Mucosa of stomach (tissue), 1 donor: ENCODE results near the gene LRRC15.

Source experiments
- H3K27me3 ChIP-seq: one replicate; pipeline ENCODE4 v1.7.0; 2013; ENCODE audit warnings: mild to moderate bottlenecking, low read length; ENCODE audit not compliant: control insufficient read depth, insufficient read depth
- H3K36me3 ChIP-seq: one replicate; pipeline ENCODE4 v1.7.0; 2013; ENCODE audit warnings: low read length; ENCODE audit not compliant: control insufficient read depth, insufficient read depth
- H3K4me1 ChIP-seq: one replicate; pipeline ENCODE4 v1.7.0; 2013; ENCODE audit warnings: mild to moderate bottlenecking, low read length; ENCODE audit not compliant: control insufficient read depth, insufficient read depth
- H3K4me3 ChIP-seq: one replicate; pipeline ENCODE4 v1.7.0; 2013; ENCODE audit warnings: low read length
- H3K9ac ChIP-seq: one replicate; pipeline ENCODE4 v1.7.0; 2013; ENCODE audit warnings: mild to moderate bottlenecking, low read length, moderate library complexity
- H3K9me3 ChIP-seq: one replicate; pipeline ENCODE4 v1.7.0; 2013; ENCODE audit warnings: mild to moderate bottlenecking, low read length, moderate library complexity; ENCODE audit not compliant: control insufficient read depth
- donor health status: Pancreatic carcinoma.

The LRRC15 gene

GRCh38 chr3:194373028-194373427, 3.5 kb upstream of the LRRC15 start:
- Histone ChIP-seq H3K9ac (no peak overlapping the region), H3K36me3 (no peaks in the 10 kb centered on the region), H3K4me3 (no peak overlapping the region), H3K4me1 (no peaks in the 10 kb centered on the region), H3K9me3 (no peaks in the 10 kb centered on the region), H3K27me3 (peaks cover 20% of the 10 kb centered on the region)

GRCh38 chr3:194370753-194371152, 1.2 kb upstream of the LRRC15 start:
- Histone ChIP-seq H3K4me1 (no peaks in the 10 kb centered on the region), H3K4me3 (no peak overlapping the region), H3K27me3 (peaks cover 20% of the 10 kb centered on the region), H3K36me3 (no peaks in the 10 kb centered on the region), H3K9ac (no peak overlapping the region), H3K9me3 (no peaks in the 10 kb centered on the region)

GRCh38 chr3:194368918-194369317, 625 bp downstream of the LRRC15 start:
- Histone ChIP-seq H3K36me3 (no peaks in the 10 kb centered on the region), H3K9ac (no peak overlapping the region), H3K4me3 (no peak overlapping the region), H3K27me3 (peaks cover 20% of the 10 kb centered on the region), H3K4me1 (no peaks in the 10 kb centered on the region), H3K9me3 (no peaks in the 10 kb centered on the region)

GRCh38 chr3:194367992-194368841, 1.3 kb downstream of the LRRC15 start:
- Histone ChIP-seq H3K9me3 (no peaks in the 10 kb centered on the region), H3K4me1 (no peaks in the 10 kb centered on the region), H3K4me3 (no peak overlapping the region), H3K9ac (no peak overlapping the region), H3K27me3 (peaks cover 20% of the 10 kb centered on the region), H3K36me3 (no peaks in the 10 kb centered on the region)

- peaks cover 20% of the 10 kb centered on the region for H3K27me3 ChIP-seq
- H3K4me1 ChIP-seq = no peaks in the 10 kb centered on the region
- H3K36me3 ChIP-seq = no peaks in the 10 kb centered on the region
- no peak overlapping the region for H3K9ac ChIP-seq
- H3K9me3 ChIP-seq = no peaks in the 10 kb centered on the region
- H3K4me3 ChIP-seq = no peak overlapping the region
These were observed 3.5 kb downstream of the LRRC15 start for GRCh38 chr3:194365978-194366490.

- Histone ChIP-seq H3K9ac (no peak overlapping the region), H3K4me1 (no peaks in the 10 kb centered on the region), H3K9me3 (no peaks in the 10 kb centered on the region), H3K36me3 (no peaks in the 10 kb centered on the region), H3K4me3 (no peak overlapping the region), H3K27me3 (peaks cover 20% of the 10 kb centered on the region)
These were observed 4.0 kb downstream of the LRRC15 start for GRCh38 chr3:194365526-194365925.

GRCh38 chr3:194364652-194365434, 4.7 kb downstream of the LRRC15 start:
- no peaks in the 10 kb centered on the region for H3K36me3 ChIP-seq
- peaks cover 14% of the 10 kb centered on the region for H3K27me3 ChIP-seq
- no peak overlapping the region for H3K4me3 ChIP-seq
- no peak overlapping the region for H3K9ac ChIP-seq
- H3K9me3 ChIP-seq = no peaks in the 10 kb centered on the region
- no peaks in the 10 kb centered on the region for H3K4me1 ChIP-seq

- no peak overlapping the region for H3K4me3 ChIP-seq
These were observed 5.3 kb downstream of the LRRC15 start for GRCh38 chr3:194364314-194364651.

GRCh38 chr3:194360568-194360967, 9.0 kb downstream of the LRRC15 start:
- Histone ChIP-seq H3K9me3 (no peaks in the 10 kb centered on the region), H3K4me1 (no peaks in the 10 kb centered on the region)

More at GRCh38 chr3:194364314-194364651, 5.3 kb downstream of the LRRC15 start:
- no peaks in the 10 kb centered on the region for H3K4me1 ChIP-seq
- no peaks in the 10 kb centered on the region for H3K36me3 ChIP-seq
- no peak overlapping the region for H3K9ac ChIP-seq
- peaks cover 14% of the 10 kb centered on the region for H3K27me3 ChIP-seq
- H3K9me3 ChIP-seq = no peaks in the 10 kb centered on the region

GRCh38 chr3:194357681-194358080, 11.9 kb downstream of the LRRC15 start:
- Histone ChIP-seq H3K36me3 (no peaks in the 10 kb centered on the region), H3K9me3 (no peaks in the 10 kb centered on the region), H3K4me3 (no peak overlapping the region), H3K27me3 (peaks cover 6% of the 10 kb centered on the region), H3K4me1 (no peaks in the 10 kb centered on the region), H3K9ac (no peak overlapping the region)

More at GRCh38 chr3:194360568-194360967, 9.0 kb downstream of the LRRC15 start:
- H3K4me3 ChIP-seq = no peak overlapping the region
- no peak overlapping the region for H3K9ac ChIP-seq
- peaks cover 6% of the 10 kb centered on the region for H3K27me3 ChIP-seq
- H3K36me3 ChIP-seq = no peaks in the 10 kb centered on the region

- Histone ChIP-seq H3K36me3 (no peaks in the 10 kb centered on the region), H3K4me1 (no peaks in the 10 kb centered on the region), H3K9me3 (no peaks in the 10 kb centered on the region), H3K27me3 (peaks cover 6% of the 10 kb centered on the region), H3K4me3 (no peak overlapping the region), H3K9ac (no peak overlapping the region)
These were observed 14.2 kb downstream of the LRRC15 start for GRCh38 chr3:194355379-194355778.

- H3K36me3 ChIP-seq = no peaks in the 10 kb centered on the region
- H3K4me1 ChIP-seq = no peaks in the 10 kb centered on the region
- H3K4me3 ChIP-seq = no peak overlapping the region
- no peak overlapping the region for H3K9ac ChIP-seq
- peaks cover under 1% of the 10 kb centered on the region for H3K27me3 ChIP-seq
- no peaks in the 10 kb centered on the region for H3K9me3 ChIP-seq
These were observed 15.2 kb downstream of the LRRC15 start for GRCh38 chr3:194354315-194354714.
